CD14-positive monocyte (primary cell): ENCODE data around the gene RTN1. TPM values are rescaled to one million over a fixed set of nuclear protein-coding genes. Genes with fewer than 3 reads are reported as not detected.

ENCODE experiments used
- DNase-seq, 3 donors: peaks; one replicate each; pipeline ENCODE4 v3.0.0-alpha.2; 2011 to 2022
- H2AFZ ChIP-seq: 2 replicates; pipeline ENCODE4 v1.6.0; 2012; ENCODE audit warnings: mild to moderate bottlenecking, low read depth, low read length, inconsistent platforms; ENCODE audit not compliant: insufficient read depth, poor library complexity, severe bottlenecking
- H3K27ac ChIP-seq, 2 donors: 1 replicate in 1 of 2; 2 replicates in 1 of 2; pipeline ENCODE4 v1.5.1; 2012 to 2013; ENCODE audit warnings: low read length in 2 of 2, control low read depth in 1 of 2, inconsistent platforms in 1 of 2, low read depth in 1 of 2, mild to moderate bottlenecking in 1 of 2
- H3K27me3 ChIP-seq, 2 donors: one replicate each; pipeline versions ENCODE4 v1.6.0 to v1.6.1; 2011 to 2013; ENCODE audit warnings: low read length in 2 of 2; ENCODE audit not compliant: control insufficient read depth in 2 of 2, insufficient read depth in 2 of 2
- H3K36me3 ChIP-seq, 2 donors: replicated peaks in 1 of 2; 1 replicate in 1 of 2; 2 replicates in 1 of 2; pipeline versions ENCODE4 v1.5.1 to v1.6.1; 2012 to 2013; ENCODE audit warnings: low read length in 2 of 2, control low read depth in 1 of 2, inconsistent platforms in 1 of 2, mild to moderate bottlenecking in 1 of 2; ENCODE audit not compliant: insufficient read depth in 2 of 2, control insufficient read depth in 1 of 2
- H3K4me1 ChIP-seq, 2 donors: 1 replicate in 1 of 2; 2 replicates in 1 of 2; pipeline versions ENCODE4 v1.5.1 to v1.6.1; 2012 to 2013; ENCODE audit warnings: low read length in 2 of 2, control low read depth in 1 of 2, inconsistent platforms in 1 of 2, mild to moderate bottlenecking in 1 of 2, moderate library complexity in 1 of 2; ENCODE audit not compliant: insufficient read depth in 2 of 2, control insufficient read depth in 1 of 2
- H3K4me2 ChIP-seq: replicated peaks from 2 replicates; pipeline ENCODE3; 2012; ENCODE audit warnings: low read length, moderate library complexity, mild to moderate bottlenecking; ENCODE audit not compliant: poor library complexity, severe bottlenecking; ENCODE audit errors: extremely low read depth
- H3K4me3 ChIP-seq, 3 experiments: fragments of 200-600 bp in 1 of 3; sonication (generic) in 1 of 3; replicated peaks in 1 of 3; 1 replicate in 2 of 3; 2 replicates in 1 of 3; pipeline ENCODE4 v1.5.1; 2011 to 2013; ENCODE audit warnings: low read length in 3 of 3, mild to moderate bottlenecking in 3 of 3, control low read depth in 2 of 3, low read depth in 2 of 3, inconsistent platforms in 1 of 3, moderate library complexity in 1 of 3
- H3K79me2 ChIP-seq: 2 replicates; pipeline ENCODE4 v1.6.0; 2012; ENCODE audit warnings: mild to moderate bottlenecking, control low read depth, inconsistent platforms, low read length, moderate library complexity; ENCODE audit not compliant: insufficient read depth
- H3K9ac ChIP-seq: 2 replicates; pipeline ENCODE4 v1.6.0; 2017; ENCODE audit warnings: low read length, mild to moderate bottlenecking; ENCODE audit not compliant: insufficient read depth, poor library complexity, severe bottlenecking
- H3K9me3 ChIP-seq, 2 donors: replicated peaks in 1 of 2; 1 replicate in 1 of 2; 2 replicates in 1 of 2; pipeline versions ENCODE4 v1.5.1 to v1.6.1; 2012 to 2013; ENCODE audit warnings: low read length in 2 of 2, control low read depth in 1 of 2; ENCODE audit not compliant: control insufficient read depth in 1 of 2, insufficient read depth in 1 of 2
- H4K20me1 ChIP-seq: 2 replicates; pipeline ENCODE4 v1.6.0; 2012; ENCODE audit warnings: mild to moderate bottlenecking, low read length, control low read depth, moderate library complexity; ENCODE audit not compliant: insufficient read depth
- H3K27ac Mint-ChIP-seq, 7 donors: one replicate each; pipeline ENCODE4 v1.8.0; 2020; ENCODE audit warnings: mild to moderate bottlenecking in 7 of 7, mixed read lengths in 7 of 7, moderate library complexity in 6 of 7, inconsistent platforms in 2 of 7
- H3K27me3 Mint-ChIP-seq, 3 donors: one replicate each; pipeline ENCODE4 v1.8.0; 2021 to 2022; ENCODE audit warnings: low read depth in 3 of 3, mild to moderate bottlenecking in 3 of 3, mixed read lengths in 3 of 3, moderate library complexity in 3 of 3, inconsistent platforms in 1 of 3
- H3K36me3 Mint-ChIP-seq, 2 donors: one replicate each; pipeline ENCODE4 v1.8.0; 2020; ENCODE audit warnings: mixed read lengths in 2 of 2, inconsistent platforms in 1 of 2, mild to moderate bottlenecking in 1 of 2
- H3K4me1 Mint-ChIP-seq: one replicate; pipeline ENCODE4 v1.8.0; 2020; ENCODE audit warnings: mild to moderate bottlenecking, mixed read lengths
- H3K4me3 Mint-ChIP-seq, 2 donors: one replicate each; pipeline ENCODE4 v1.8.0; 2020; ENCODE audit warnings: mild to moderate bottlenecking in 2 of 2, mixed read lengths in 2 of 2, moderate library complexity in 1 of 2
- H3K9me3 Mint-ChIP-seq, 7 donors: one replicate each; pipeline ENCODE4 v1.8.0; 2020 to 2022; ENCODE audit warnings: mixed read lengths in 7 of 7, mild to moderate bottlenecking in 6 of 7, moderate library complexity in 6 of 7, inconsistent platforms in 2 of 7
- intact Hi-C, 2 donors: fragments of 100-400 bp; cut with micrococcal nuclease; formaldehyde crosslinking; loops; one replicate each; pipeline versions ENCODE4 v1.15.0 to v1.15.1; 2023
- polyA plus RNA-seq, 3 donors: library from polyadenylated mRNA; depleted of rRNA in 1 of 3; unstranded in 2 of 3; stranded (reverse) in 1 of 3; fragments of 300-500 nt in 2 of 3; fragments of >200 nt in 1 of 3; fragmentation: Illumina TruSeq in 2 of 3; gene quantifications; 1 replicate in 2 of 3; 2 replicates in 1 of 3; pipeline ENCODE4 v1.2.3, GENCODE V29; 2012 to 2021
- TF ChIP-seq, protein P1 (sequence below): fragments of 200-600 bp; IDR thresholded peaks from one replicate; pipeline ENCODE4 v1.8.0; 2022; ENCODE audit warnings: antibody characterized with exemption, mild to moderate bottlenecking

The RTN1 gene
- polyA plus RNA-seq, 3 donors = 40.2 to 75.1 (median 55.0) TPM

DNA sequence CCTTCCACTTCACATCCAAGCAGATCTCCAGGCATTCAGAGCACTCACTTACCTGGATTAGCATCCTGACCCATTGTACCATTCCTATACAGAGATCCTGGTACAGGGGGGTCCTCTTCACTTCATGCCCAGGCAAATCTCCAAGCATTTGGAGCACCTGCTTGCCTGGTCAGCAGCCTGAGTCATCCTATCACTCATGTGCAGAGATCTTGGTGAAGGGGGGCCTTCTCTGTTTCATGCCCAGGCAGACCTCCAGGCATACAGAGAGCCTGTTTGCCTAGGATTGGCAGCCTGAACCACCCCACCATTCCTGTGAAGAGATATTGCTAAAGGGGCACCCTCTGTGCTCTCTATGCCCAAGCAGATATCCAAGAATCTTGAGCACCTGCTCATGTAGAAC lies 182.9 kb downstream of the RTN1 start:
- TF ChIP-seq, protein P1, sequence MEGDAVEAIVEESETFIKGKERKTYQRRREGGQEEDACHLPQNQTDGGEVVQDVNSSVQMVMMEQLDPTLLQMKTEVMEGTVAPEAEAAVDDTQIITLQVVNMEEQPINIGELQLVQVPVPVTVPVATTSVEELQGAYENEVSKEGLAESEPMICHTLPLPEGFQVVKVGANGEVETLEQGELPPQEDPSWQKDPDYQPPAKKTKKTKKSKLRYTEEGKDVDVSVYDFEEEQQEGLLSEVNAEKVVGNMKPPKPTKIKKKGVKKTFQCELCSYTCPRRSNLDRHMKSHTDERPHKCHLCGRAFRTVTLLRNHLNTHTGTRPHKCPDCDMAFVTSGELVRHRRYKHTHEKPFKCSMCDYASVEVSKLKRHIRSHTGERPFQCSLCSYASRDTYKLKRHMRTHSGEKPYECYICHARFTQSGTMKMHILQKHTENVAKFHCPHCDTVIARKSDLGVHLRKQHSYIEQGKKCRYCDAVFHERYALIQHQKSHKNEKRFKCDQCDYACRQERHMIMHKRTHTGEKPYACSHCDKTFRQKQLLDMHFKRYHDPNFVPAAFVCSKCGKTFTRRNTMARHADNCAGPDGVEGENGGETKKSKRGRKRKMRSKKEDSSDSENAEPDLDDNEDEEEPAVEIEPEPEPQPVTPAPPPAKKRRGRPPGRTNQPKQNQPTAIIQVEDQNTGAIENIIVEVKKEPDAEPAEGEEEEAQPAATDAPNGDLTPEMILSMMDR = no peak
- peaks cover 5% of the 10 kb centered on the region for H3K4me1 Mint-ChIP-seq
- intact Hi-C loops = no loop called here

DNA sequence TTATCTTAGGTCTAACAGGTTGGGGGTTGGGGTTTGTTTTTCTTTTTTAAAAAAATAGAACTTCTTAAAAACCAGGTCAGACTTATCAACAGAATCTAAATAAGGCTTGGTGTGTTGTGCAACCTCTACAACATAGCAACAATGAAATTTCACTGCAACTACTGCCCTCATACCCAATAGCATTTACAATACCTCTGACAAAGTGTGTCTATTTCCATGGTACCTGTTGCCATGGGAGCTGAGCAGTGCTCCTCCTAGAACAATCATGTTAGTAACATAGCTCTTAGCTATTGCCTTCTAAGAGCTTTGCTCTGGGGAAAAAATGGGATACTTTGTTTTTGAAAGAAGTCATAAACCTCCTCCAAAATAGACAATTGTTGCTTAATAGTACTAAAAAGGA lies 190.7 kb downstream of the RTN1 start:
- Mint-ChIP-seq H3K9me3 (peaks cover 0 to 3% (median 2%) of the 10 kb centered on the region in 7 donors), H3K4me1 (no peaks in the 10 kb centered on the region), H3K4me3 (no peak overlapping the region), H3K27me3 (peaks cover 0 to 1% (median 0%) of the 10 kb centered on the region in 3 donors), H3K36me3 (no peaks in the 10 kb centered on the region), H3K27ac (no peak overlapping the region)
- Histone ChIP-seq H3K27ac (no peak overlapping the region), H3K4me2 (no peak overlapping the region), H3K9ac (no peak overlapping the region), H3K79me2 (no peaks in the 10 kb centered on the region), H3K27me3 (no peaks in the 10 kb centered on the region), H3K4me3 (no peak overlapping the region), H3K36me3 (no peaks in the 10 kb centered on the region), H3K4me1 (no peaks in the 10 kb centered on the region), H3K9me3 (no peaks in the 10 kb centered on the region), H4K20me1 (peaks cover 78% of the 10 kb centered on the region), H2AFZ (no peak overlapping the region)
- intact Hi-C loops = no loop called here
- DNase-seq = no peak
- TF ChIP-seq, protein P1 = no peak

More for the DNA sequence above, 182.9 kb downstream of the RTN1 start:
- DNase-seq = no peak
- Histone ChIP-seq H3K27me3 (no peaks in the 10 kb centered on the region), H3K9ac (no peak overlapping the region), H3K36me3 (no peaks in the 10 kb centered on the region), H3K4me2 (no peak overlapping the region), H3K4me3 (no peak overlapping the region), H3K27ac (no peak overlapping the region), H3K79me2 (no peaks in the 10 kb centered on the region), H2AFZ (no peak overlapping the region), H3K4me1 (peaks cover 0 to 6% of the 10 kb centered on the region in 2 donors), H3K9me3 (no peaks in the 10 kb centered on the region), H4K20me1 (peaks cover 89% of the 10 kb centered on the region)
- Mint-ChIP-seq H3K9me3 (peaks cover 0 to 7% (median 1%) of the 10 kb centered on the region in 7 donors), H3K4me3 (no peak overlapping the region), H3K36me3 (peaks cover 0 to 2% of the 10 kb centered on the region in 2 donors), H3K27me3 (peaks cover 0 to 2% (median 1%) of the 10 kb centered on the region in 3 donors), H3K27ac (no peak overlapping the region)
